Neutrophil (primary cell): ENCODE results near the gene ATAT1.
"Not testable (repeated sequence)": the region's sequence is repeated elsewhere in the genome, so short reads cannot be mapped to it uniquely, and the experiment has no call there.

Experiments
- H3K27ac ChIP-seq: fragments of 200-600 bp; sonication (generic); 2 replicates; pipeline ENCODE4 v1.5.1; 2016; ENCODE audit warnings: mild to moderate bottlenecking, moderate library complexity
- H3K27me3 ChIP-seq: fragments of 200-600 bp; sonication (generic); 2 replicates; pipeline ENCODE4 v1.6.0; 2016; ENCODE audit warnings: mild to moderate bottlenecking
- H3K36me3 ChIP-seq: fragments of 200-600 bp; sonication (generic); 2 replicates; pipeline ENCODE4 v1.5.1; 2017
- H3K4me1 ChIP-seq, 2 experiments: fragments of 200-600 bp in 1 of 2; sonication (generic) in 1 of 2; 1 replicate in 1 of 2; 2 replicates in 1 of 2; pipeline versions ENCODE4 v1.5.1 to v1.6.1; 2013 to 2016; ENCODE audit warnings: low read depth in 1 of 2, low read length in 1 of 2, mild to moderate bottlenecking in 1 of 2, moderate library complexity in 1 of 2; ENCODE audit not compliant: control insufficient read depth in 1 of 2, insufficient read depth in 1 of 2
- H3K4me3 ChIP-seq, 2 experiments: fragments of 200-600 bp in 1 of 2; sonication (generic) in 1 of 2; 1 replicate in 1 of 2; 2 replicates in 1 of 2; pipeline ENCODE4 v1.5.1; 2013 to 2016; ENCODE audit warnings: low read depth in 1 of 2, low read length in 1 of 2, mild to moderate bottlenecking in 1 of 2, moderate library complexity in 1 of 2
- H3K9me3 ChIP-seq: fragments of 200-600 bp; sonication (generic); 2 replicates; pipeline ENCODE4 v1.5.1; 2016
- TF ChIP-seq, protein P1 (sequence below): fragments of 200-600 bp; sonication (generic); IDR thresholded peaks from 2 replicates; pipeline ENCODE4 v1.5.1; 2016; ENCODE audit warnings: antibody characterized with exemption

ATAT1 gene

DNA sequence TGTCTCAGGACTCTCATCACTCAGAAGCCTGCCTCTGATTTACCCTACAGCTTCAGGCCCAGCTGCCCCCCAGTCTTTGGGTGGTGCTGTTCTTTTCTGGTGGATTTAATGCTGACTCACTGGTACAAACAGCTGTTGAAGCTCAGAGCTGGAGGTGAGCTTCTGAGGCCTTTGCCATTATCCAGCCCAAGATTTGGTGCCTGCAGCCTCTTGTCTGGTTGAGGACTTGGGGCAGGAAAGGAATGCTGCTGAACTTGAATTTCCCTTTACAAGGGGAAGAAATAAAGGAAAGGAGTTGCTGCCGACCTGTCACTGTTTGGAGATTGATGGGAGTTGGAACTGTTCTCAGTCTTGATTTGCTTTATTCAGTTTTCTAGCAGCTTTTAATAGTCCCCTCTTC, 35.7 kb upstream of the ATAT1 start:
- Histone ChIP-seq H3K27ac (no peak overlapping the region), H3K4me3 (no peak overlapping the region), H3K4me1 (no peaks in the 10 kb centered on the region), H3K27me3 (no peaks in the 10 kb centered on the region), H3K9me3 (no peaks in the 10 kb centered on the region), H3K36me3 (peaks cover 69% of the 10 kb centered on the region)
- TF ChIP-seq, protein P1, sequence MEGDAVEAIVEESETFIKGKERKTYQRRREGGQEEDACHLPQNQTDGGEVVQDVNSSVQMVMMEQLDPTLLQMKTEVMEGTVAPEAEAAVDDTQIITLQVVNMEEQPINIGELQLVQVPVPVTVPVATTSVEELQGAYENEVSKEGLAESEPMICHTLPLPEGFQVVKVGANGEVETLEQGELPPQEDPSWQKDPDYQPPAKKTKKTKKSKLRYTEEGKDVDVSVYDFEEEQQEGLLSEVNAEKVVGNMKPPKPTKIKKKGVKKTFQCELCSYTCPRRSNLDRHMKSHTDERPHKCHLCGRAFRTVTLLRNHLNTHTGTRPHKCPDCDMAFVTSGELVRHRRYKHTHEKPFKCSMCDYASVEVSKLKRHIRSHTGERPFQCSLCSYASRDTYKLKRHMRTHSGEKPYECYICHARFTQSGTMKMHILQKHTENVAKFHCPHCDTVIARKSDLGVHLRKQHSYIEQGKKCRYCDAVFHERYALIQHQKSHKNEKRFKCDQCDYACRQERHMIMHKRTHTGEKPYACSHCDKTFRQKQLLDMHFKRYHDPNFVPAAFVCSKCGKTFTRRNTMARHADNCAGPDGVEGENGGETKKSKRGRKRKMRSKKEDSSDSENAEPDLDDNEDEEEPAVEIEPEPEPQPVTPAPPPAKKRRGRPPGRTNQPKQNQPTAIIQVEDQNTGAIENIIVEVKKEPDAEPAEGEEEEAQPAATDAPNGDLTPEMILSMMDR: no peak

DNA sequence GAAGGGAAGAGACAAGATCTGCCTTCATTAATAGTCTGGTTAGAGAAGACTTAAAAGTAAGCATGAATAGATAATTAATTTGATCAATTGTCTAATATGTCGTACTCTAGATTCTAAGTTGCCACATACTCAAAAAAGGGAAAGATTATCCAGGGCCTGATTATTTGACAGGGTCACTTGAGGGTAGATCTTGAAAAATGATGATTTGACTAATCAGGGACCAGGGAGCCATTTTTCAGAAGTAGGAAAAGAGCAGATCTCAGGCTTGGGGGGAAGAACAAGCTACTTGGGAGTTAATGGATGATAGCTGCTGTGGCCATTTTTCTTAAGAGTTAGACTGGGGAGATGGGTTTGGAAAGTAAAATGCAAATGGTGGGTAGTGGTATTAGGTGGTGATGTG, 34.4 kb upstream of the ATAT1 start:
- Histone ChIP-seq H3K9me3 (no peaks in the 10 kb centered on the region), H3K36me3 (peaks cover 56% of the 10 kb centered on the region), H3K4me3 (no peak overlapping the region), H3K27ac (no peak overlapping the region), H3K27me3 (no peaks in the 10 kb centered on the region), H3K4me1 (no peaks in the 10 kb centered on the region)
- TF ChIP-seq, protein P1: no peak

DNA sequence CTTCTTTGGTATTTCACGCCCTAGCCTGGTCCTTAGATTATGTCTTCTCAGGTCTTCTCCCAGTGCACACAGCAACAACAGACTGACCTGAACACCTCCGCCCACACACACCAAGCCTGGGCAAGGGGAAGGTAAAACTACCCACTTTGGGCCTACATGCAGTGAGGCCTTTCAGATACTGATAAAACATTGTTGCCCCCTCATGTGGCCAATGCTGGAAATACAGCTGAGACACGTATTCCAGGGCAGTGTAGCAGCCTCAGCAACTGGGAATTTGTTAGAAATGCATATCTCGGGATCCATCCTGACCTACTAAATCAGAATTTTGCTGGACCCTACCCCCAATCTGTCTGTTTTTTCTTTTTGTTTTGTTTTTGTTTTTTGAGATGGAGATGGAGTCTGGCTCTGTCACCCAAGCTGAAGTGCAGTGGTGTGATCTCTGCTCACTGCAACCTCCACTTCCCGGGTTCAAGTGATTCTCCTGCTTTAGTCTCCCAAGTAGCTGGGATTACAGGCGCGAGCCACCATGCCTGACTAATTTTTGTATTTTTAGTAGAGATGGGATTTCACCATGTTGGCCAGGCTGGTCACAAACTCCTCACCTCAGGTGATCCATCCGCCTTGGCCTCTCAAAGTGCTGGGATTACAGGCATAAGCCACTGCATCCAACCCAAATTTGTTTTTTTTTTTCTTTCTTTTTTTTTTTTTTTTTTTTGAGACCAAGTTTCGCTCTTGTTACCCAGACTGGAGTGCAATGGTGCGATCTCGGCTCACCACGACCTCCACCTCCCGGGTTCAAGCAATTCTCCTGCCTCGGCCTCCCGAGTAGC, 29.1 kb upstream of the ATAT1 start:
- not testable (repeated sequence) for H3K4me3 ChIP-seq, H3K4me1 ChIP-seq, H3K27ac ChIP-seq, H3K27me3 ChIP-seq, H3K9me3 ChIP-seq
- peaks cover 48% of the 10 kb centered on the region for H3K36me3 ChIP-seq
- TF ChIP-seq, protein P1: peak; percentile 92

DNA sequence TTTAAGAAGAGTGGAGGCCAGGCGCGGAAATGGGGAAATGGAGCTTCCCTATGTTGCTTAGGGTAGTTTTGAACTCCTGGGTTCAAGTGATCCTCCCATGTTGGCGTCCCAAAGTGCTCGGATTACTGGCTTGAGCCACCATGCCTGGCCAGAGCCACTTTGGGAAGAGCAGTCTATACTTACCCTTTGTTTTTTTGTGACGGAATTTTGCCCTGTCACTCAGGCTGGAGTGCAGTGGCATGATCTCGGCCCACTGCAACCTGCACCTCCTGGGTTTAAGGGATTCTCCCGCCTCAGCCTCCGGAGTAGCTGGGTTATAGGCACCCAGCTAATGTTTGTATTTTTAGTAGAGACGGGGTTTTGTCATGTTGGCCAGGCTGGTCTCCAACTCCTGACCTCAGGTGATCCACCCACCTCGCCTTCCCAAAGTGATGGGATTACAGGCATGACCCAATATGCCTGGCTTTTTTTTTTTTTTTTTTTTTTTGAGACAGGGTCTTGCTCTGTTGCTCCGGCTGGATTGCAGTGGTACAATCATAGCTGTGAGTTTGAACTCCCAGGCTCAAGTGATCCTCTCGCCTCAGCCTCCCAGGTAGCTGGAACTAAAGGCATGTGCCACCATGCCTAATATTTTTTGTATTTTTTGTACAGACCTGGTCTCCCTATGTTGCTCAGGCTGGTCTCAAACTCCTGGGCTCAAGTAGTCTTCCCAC, 27.6 kb upstream of the ATAT1 start:
- Histone ChIP-seq H3K36me3 (peaks cover 58% of the 10 kb centered on the region), H3K4me1 (no peaks in the 10 kb centered on the region)
- TF ChIP-seq, protein P1: no peak

DNA sequence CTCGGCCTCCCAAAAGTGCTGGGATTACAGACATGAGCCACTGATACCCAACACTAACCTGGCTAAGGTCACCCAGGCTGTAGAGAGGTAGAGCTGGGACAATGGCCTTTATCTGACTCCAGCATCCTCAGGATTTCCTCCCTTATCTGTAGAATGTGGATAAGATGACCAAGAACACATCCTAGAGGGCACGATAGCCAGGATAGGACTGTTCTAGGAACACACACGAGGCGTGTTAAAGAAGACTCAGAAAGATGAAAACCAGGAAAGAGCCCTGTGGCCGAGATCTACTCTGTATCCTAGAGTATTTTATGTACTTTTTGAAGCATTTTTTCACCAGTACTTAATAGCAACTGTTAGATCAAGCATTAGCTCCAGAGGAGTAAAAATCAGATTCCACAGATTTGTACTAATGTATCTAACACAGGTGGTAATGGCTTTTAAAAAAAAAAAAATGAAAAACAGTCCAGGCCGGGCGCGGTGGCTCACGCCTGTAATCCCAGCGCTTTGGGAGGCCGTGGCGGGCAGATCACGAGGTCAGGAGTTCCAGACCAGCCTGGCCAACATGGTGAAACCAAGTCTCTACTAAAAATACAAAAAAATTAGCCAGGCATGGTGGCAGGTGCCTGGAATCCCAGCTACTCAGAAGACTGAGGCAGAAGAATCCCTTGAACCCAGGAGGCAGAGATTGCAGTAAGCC, 26.9 kb upstream of the ATAT1 start:
- H3K4me1 ChIP-seq: no peaks in the 10 kb centered on the region
- no peaks in the 10 kb centered on the region for H3K9me3 ChIP-seq
- TF ChIP-seq, protein P1: no peak
- H3K27me3 ChIP-seq: no peaks in the 10 kb centered on the region
- H3K4me3 ChIP-seq: no peak overlapping the region
- H3K27ac ChIP-seq: peak overlapping the region; percentile 58
- peaks cover 58% of the 10 kb centered on the region for H3K36me3 ChIP-seq

More for the DNA sequence above, 27.6 kb upstream of the ATAT1 start:
- no peaks in the 10 kb centered on the region for H3K27me3 ChIP-seq
- no peak overlapping the region for H3K4me3 ChIP-seq
- peak overlapping the region; percentile 58 for H3K27ac ChIP-seq
- no peaks in the 10 kb centered on the region for H3K9me3 ChIP-seq
